ENCODE data around the gene NOTCH3.

NOTCH3 gene

GRCh38 chr19:15237759-15238638 is 37.2 kb upstream of the NOTCH3 start:
- DNase-seq: no peak

GRCh38 chr19:15236886-15237285 is 36.1 kb upstream of the NOTCH3 start:
- DNase-seq: no peak

- no peak for DNase-seq
Measured at GRCh38 chr19:15235781-15236180, 35.0 kb upstream of the NOTCH3 start.

- no peak for DNase-seq
Measured at GRCh38 chr19:15234431-15235130, 33.8 kb upstream of the NOTCH3 start.

- DNase-seq: no peak
Measured at GRCh38 chr19:15231271-15231670, 30.5 kb upstream of the NOTCH3 start.

GRCh38 chr19:15227261-15227660 is 26.5 kb upstream of the NOTCH3 start:
- DNase-seq: no peak

GRCh38 chr19:15225760-15226159 is 25.0 kb upstream of the NOTCH3 start:
- DNase-seq: no peak

- peak in 21 of 51 donors; percentile 5 to 71 (median 35) for DNase-seq
Measured at GRCh38 chr19:15223649-15224361, 23.0 kb upstream of the NOTCH3 start.

GRCh38 chr19:15222738-15223648 is 22.2 kb upstream of the NOTCH3 start:
- DNase-seq: peak in 50 of 51 donors; percentile 31 to 96 (median 86)

- no peak for DNase-seq
Measured at GRCh38 chr19:15220833-15221232, 20.0 kb upstream of the NOTCH3 start.

GRCh38 chr19:15218501-15218900 is 17.7 kb upstream of the NOTCH3 start:
- no peak for DNase-seq

- DNase-seq: no peak
Measured at GRCh38 chr19:15216363-15216762, 15.6 kb upstream of the NOTCH3 start.

- no peak for DNase-seq
Measured at GRCh38 chr19:15213715-15214381, 13.1 kb upstream of the NOTCH3 start.

GRCh38 chr19:15212711-15213110 is 11.9 kb upstream of the NOTCH3 start:
- DNase-seq: no peak

GRCh38 chr19:15210323-15210781 is 9.6 kb upstream of the NOTCH3 start:
- DNase-seq: no peak

- DNase-seq: no peak
Measured at GRCh38 chr19:15201374-15202023, 704 bp upstream of the NOTCH3 start.

- peak in 3 of 51 donors; percentile 8 to 18 (median 8) for DNase-seq
Measured at GRCh38 chr19:15199661-15200552, 888 bp downstream of the NOTCH3 start.

- DNase-seq: no peak
Measured at GRCh38 chr19:15198951-15199660, 1.7 kb downstream of the NOTCH3 start.
